Measurements from ENCODE around the gene ANKRD36C. TPM values are rescaled to one million over a fixed set of nuclear protein-coding genes. Genes with fewer than 3 reads are reported as not detected.
"Not testable (repeated sequence)": the region's sequence is repeated elsewhere in the genome, so short reads cannot be mapped to it uniquely, and the experiment has no call there.

ANKRD36C gene
- total and polyA plus RNA-seq, 5 donors = 3.1 to 11.2 (median 10.3) TPM

- ATAC-seq; H3K4me3 ChIP-seq (ENCODE audit: low read length); DNase-seq; H3K27me3 ChIP-seq (ENCODE audit: control insufficient read depth, insufficient read depth); H3K9me3 ChIP-seq (ENCODE audit: control insufficient read depth, low read length); H3K4me1 ChIP-seq (ENCODE audit: control insufficient read depth, insufficient read depth, low read length); H3K27ac ChIP-seq (ENCODE audit: low read length); intact Hi-C loops (cut with DNase I): not testable (repeated sequence)
- 77% methylated on average over 6 of the region's 6 CpGs for WGBS
These were observed 16.4 kb upstream of the ANKRD36C start for GRCh38 chr2:96008051-96008450.

- H3K27me3 ChIP-seq (ENCODE audit: control insufficient read depth, insufficient read depth); H3K9me3 ChIP-seq (ENCODE audit: control insufficient read depth, low read length); H3K4me1 ChIP-seq (ENCODE audit: control insufficient read depth, insufficient read depth, low read length); H3K27ac ChIP-seq (ENCODE audit: low read length); intact Hi-C loops (cut with DNase I); H3K4me3 ChIP-seq (ENCODE audit: low read length); DNase-seq; ATAC-seq: not testable (repeated sequence)
- 77% methylated on average over 5 of the region's 5 CpGs for WGBS
These were observed 14.6 kb upstream of the ANKRD36C start for GRCh38 chr2:96006248-96006647.

DNA sequence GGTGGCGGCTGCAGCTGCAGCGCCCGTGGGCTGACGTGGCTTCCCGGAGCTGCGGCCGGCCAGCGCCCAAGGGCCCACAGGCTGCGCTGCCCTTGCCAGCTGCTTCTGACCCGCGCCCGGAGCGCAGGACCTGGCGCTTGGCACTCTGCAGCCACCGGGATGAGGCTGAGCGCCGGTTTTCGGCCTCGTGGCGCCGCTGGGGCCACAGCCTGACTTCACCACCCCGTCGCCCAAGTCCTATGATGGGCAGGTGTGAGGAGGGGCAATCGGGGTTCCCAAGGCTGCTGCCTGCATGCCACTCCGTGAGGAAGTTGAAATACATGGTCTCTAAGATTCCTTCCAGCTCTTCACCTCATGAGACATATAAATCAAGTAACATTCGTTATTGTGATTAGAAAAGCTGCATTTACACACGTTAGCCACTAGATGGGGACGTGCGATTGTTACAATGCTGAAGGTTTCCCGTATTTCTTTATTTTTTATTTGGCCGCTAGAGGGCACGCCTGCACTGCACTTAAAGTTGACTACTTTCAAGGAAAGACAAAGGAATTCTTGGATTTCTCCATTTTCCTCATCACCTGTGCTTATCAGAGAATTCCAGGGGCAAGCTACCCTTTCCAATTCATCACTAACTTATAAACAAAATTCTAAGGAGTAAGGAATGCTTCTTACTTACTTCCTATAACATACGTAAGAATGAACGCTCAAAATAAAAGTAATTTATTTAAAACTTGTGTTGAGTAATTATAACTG lies 1.1 kb upstream of the ANKRD36C start:
- not testable (repeated sequence) for H3K4me1 ChIP-seq (ENCODE audit: control insufficient read depth, insufficient read depth, low read length); H3K9me3 ChIP-seq (ENCODE audit: control insufficient read depth, low read length); H3K27me3 ChIP-seq (ENCODE audit: control insufficient read depth, insufficient read depth)
- ATAC-seq (peak; percentile 79 to 86), DNase-seq (peak; percentile 24 to 71 (median 68))
- WGBS = 3% methylated on average over 34 of the region's 34 CpGs
- H3K27ac ChIP-seq (ENCODE audit: low read length) = peak overlapping the region; percentile 94
- peak overlapping the region; percentile 61 for H3K4me3 ChIP-seq (ENCODE audit: low read length)
- intact Hi-C loops (cut with DNase I) = loop anchor here in 1 of 4 donors (10.0 kb wide), 1 partner anchor 122 kb away; the partner anchor contains the start of gene ADRA2B

DNA sequence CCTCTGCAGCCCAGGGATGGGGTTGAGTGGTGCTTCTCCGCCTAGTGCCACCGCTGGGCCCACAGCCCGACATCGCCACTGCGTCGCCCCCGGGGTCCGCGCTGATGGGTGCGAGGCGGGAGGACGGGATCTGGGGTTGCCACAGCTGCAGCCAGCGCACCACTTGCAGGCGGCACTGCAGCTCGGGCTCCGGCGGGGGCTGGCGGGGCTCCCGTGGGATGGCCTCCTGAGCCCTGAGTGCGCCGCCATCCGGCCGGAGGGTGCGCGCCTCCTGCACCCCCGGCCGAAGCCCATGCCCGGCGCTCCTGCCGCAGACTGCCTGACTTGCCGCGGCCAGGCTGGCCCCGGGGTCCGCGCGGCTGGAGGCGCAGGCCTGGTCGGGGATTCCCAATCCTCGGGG lies 478 bp upstream of the ANKRD36C start:
- not testable (repeated sequence) for H3K9me3 ChIP-seq (ENCODE audit: control insufficient read depth, low read length); H3K4me1 ChIP-seq (ENCODE audit: control insufficient read depth, insufficient read depth, low read length); H3K27me3 ChIP-seq (ENCODE audit: control insufficient read depth, insufficient read depth)
- ATAC-seq (peak; percentile 82 to 83), DNase-seq (peak in 2 of 3 donors; percentile 15 to 66)
- under 1% methylated on average over 14 of the region's 39 CpGs for whole genome bisulfite sequencing
- Histone ChIP-seq H3K27ac (ENCODE audit: low read length) (peak overlapping the region; percentile 94), H3K4me3 (ENCODE audit: low read length) (peak overlapping the region; percentile 61)
- intact Hi-C loops (cut with DNase I) = loop anchor here in 1 of 4 donors (10.0 kb wide), 1 partner anchor 123 kb away; the partner anchor contains the start of gene ADRA2B

- intact Hi-C loops (cut with DNase I) = loop anchor here in 1 of 4 donors (10.0 kb wide), 1 partner anchor 124 kb away; the partner anchor contains the start of gene ADRA2B
- DNase-seq = peak in 1 of 3 donors; percentile 31
- H3K27me3 ChIP-seq (ENCODE audit: control insufficient read depth, insufficient read depth); H3K27ac ChIP-seq (ENCODE audit: low read length); H3K9me3 ChIP-seq (ENCODE audit: control insufficient read depth, low read length); ATAC-seq; H3K4me1 ChIP-seq (ENCODE audit: control insufficient read depth, insufficient read depth, low read length): not testable (repeated sequence)
- 9% methylated on average over 6 of the region's 6 CpGs for WGBS
- H3K4me3 ChIP-seq (ENCODE audit: low read length) = peak overlapping the region; percentile 40
These were observed 740 bp downstream of the ANKRD36C start for GRCh38 chr2:95990884-95991283.

GRCh38 chr2:95951662-95952061 lies 40.0 kb downstream of the ANKRD36C start:
- H3K4me3 ChIP-seq (ENCODE audit: low read length); DNase-seq; intact Hi-C loops (cut with DNase I); H3K27ac ChIP-seq (ENCODE audit: low read length); H3K27me3 ChIP-seq (ENCODE audit: control insufficient read depth, insufficient read depth); H3K9me3 ChIP-seq (ENCODE audit: control insufficient read depth, low read length); ATAC-seq; H3K4me1 ChIP-seq (ENCODE audit: control insufficient read depth, insufficient read depth, low read length): not testable (repeated sequence)
- 53% methylated on average over 2 of the region's 2 CpGs for WGBS

GRCh38 chr2:95948039-95948438 lies 43.6 kb downstream of the ANKRD36C start:
- intact Hi-C loops (cut with DNase I); H3K4me3 ChIP-seq (ENCODE audit: low read length); ATAC-seq; H3K9me3 ChIP-seq (ENCODE audit: control insufficient read depth, low read length); DNase-seq; H3K4me1 ChIP-seq (ENCODE audit: control insufficient read depth, insufficient read depth, low read length); H3K27me3 ChIP-seq (ENCODE audit: control insufficient read depth, insufficient read depth); H3K27ac ChIP-seq (ENCODE audit: low read length): not testable (repeated sequence)
- 80% methylated on average over 1 of the region's 1 CpG for WGBS

DNA sequence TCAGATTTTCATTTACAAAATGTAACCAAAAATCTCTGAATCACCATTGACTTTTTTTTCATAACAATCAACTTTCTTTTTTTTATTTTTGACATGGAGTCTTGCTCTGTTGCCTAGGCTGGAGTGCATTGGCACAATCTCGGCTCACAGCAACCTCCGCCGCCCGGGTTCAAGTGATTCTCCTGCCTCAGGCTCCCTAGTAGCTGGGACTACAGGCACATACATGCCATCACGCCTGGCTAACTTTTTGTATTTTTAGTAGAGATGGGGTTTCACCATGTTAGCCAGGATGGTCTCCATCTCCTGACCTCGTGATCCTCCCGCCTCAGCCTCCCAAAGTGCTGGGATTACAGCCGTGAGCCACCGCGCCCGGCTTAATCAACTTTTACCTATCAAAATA lies 51.7 kb downstream of the ANKRD36C start:
- H3K4me3 ChIP-seq (ENCODE audit: low read length); intact Hi-C loops (cut with DNase I); H3K27ac ChIP-seq (ENCODE audit: low read length); ATAC-seq; H3K27me3 ChIP-seq (ENCODE audit: control insufficient read depth, insufficient read depth); H3K9me3 ChIP-seq (ENCODE audit: control insufficient read depth, low read length); H3K4me1 ChIP-seq (ENCODE audit: control insufficient read depth, insufficient read depth, low read length): not testable (repeated sequence)
- DNase-seq = peak in 2 of 3 donors; percentile 35 to 41
- 91% methylated on average over 11 of the region's 11 CpGs for WGBS

DNA sequence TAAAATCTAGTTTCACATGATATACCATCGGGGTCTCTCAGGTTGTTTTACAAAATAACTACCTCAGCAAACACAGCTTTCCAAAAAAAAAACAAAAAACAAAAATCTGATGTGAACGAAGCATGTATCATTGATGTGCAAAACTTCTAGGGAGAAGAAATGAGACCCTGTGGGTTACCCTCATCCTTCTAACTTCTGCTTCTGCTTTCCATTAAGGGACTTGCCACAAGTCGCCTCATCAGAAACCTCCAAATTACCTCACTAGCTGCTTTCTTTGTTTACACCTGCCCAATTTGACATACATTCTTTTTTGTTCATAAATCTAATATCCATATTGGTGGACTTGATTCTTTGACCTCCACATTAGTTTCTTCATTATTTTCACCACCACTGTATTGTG lies 60.9 kb downstream of the ANKRD36C start:
- H3K27ac ChIP-seq (ENCODE audit: low read length); ATAC-seq; H3K9me3 ChIP-seq (ENCODE audit: control insufficient read depth, low read length); intact Hi-C loops (cut with DNase I); H3K4me3 ChIP-seq (ENCODE audit: low read length); H3K4me1 ChIP-seq (ENCODE audit: control insufficient read depth, insufficient read depth, low read length); DNase-seq; H3K27me3 ChIP-seq (ENCODE audit: control insufficient read depth, insufficient read depth): not testable (repeated sequence)
- 91% methylated on average over 3 of the region's 3 CpGs for WGBS

DNA sequence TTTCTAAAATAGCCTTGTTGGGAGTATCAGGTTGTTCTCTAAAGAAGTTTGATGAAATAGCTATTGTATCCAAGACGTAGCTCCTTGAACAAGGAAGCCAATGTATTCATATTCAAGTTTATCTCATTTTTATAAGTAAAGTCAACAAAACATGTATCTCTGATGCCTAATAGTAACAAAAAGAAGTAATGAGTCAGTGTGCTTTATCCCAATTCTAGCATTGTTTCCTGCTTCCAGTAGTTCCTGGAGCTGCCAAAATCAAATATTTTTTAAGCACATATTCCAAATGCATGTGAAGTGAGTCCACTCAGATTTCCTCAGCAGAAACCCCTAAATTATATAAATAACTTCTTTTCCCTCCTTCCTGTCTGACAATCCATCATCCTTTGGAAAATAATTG lies 74.6 kb downstream of the ANKRD36C start:
- intact Hi-C loops (cut with DNase I); H3K9me3 ChIP-seq (ENCODE audit: control insufficient read depth, low read length); ATAC-seq; H3K4me1 ChIP-seq (ENCODE audit: control insufficient read depth, insufficient read depth, low read length); H3K27ac ChIP-seq (ENCODE audit: low read length); H3K27me3 ChIP-seq (ENCODE audit: control insufficient read depth, insufficient read depth); H3K4me3 ChIP-seq (ENCODE audit: low read length); DNase-seq: not testable (repeated sequence)
- 53% methylated on average over 1 of the region's 1 CpG for WGBS

GRCh38 chr2:95915131-95915530 lies 76.5 kb downstream of the ANKRD36C start:
- not testable (repeated sequence) for DNase-seq, ATAC-seq

More at GRCh38 chr2:95915131-95915530, 76.5 kb downstream of the ANKRD36C start:
- H3K27me3 ChIP-seq (ENCODE audit: control insufficient read depth, insufficient read depth); intact Hi-C loops (cut with DNase I); H3K4me3 ChIP-seq (ENCODE audit: low read length); H3K4me1 ChIP-seq (ENCODE audit: control insufficient read depth, insufficient read depth, low read length); H3K27ac ChIP-seq (ENCODE audit: low read length); H3K9me3 ChIP-seq (ENCODE audit: control insufficient read depth, low read length): not testable (repeated sequence)
